ENCODE measurements around the gene SENP5. TPM values are rescaled to one million over a fixed set of nuclear protein-coding genes. Genes with fewer than 3 reads are reported as not detected.

SENP5 gene
- total RNA-seq, 1 donor from 2014 or later, result 39.5 TPM

- Mint-ChIP-seq H3K27me3 (no peaks in the 10 kb centered on the region), H3K4me1 (ENCODE audit: unreplicated experiment) (no peaks in the 10 kb centered on the region), H3K9me3 (no peaks in the 10 kb centered on the region), H3K27ac (no peak overlapping the region), H3K36me3 (peaks cover 20% of the 10 kb centered on the region), H3K4me3 (no peak overlapping the region)
- no peak for DNase-seq (ENCODE audit: extremely low spot score, unreplicated experiment)
- TF ChIP-seq, protein P1, sequence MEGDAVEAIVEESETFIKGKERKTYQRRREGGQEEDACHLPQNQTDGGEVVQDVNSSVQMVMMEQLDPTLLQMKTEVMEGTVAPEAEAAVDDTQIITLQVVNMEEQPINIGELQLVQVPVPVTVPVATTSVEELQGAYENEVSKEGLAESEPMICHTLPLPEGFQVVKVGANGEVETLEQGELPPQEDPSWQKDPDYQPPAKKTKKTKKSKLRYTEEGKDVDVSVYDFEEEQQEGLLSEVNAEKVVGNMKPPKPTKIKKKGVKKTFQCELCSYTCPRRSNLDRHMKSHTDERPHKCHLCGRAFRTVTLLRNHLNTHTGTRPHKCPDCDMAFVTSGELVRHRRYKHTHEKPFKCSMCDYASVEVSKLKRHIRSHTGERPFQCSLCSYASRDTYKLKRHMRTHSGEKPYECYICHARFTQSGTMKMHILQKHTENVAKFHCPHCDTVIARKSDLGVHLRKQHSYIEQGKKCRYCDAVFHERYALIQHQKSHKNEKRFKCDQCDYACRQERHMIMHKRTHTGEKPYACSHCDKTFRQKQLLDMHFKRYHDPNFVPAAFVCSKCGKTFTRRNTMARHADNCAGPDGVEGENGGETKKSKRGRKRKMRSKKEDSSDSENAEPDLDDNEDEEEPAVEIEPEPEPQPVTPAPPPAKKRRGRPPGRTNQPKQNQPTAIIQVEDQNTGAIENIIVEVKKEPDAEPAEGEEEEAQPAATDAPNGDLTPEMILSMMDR (conservative IDR thresholded peaks at IDR 0.05), result no peak
Measured at GRCh38 chr3:196918968-196919367, 51.2 kb downstream of the SENP5 start.

DNA sequence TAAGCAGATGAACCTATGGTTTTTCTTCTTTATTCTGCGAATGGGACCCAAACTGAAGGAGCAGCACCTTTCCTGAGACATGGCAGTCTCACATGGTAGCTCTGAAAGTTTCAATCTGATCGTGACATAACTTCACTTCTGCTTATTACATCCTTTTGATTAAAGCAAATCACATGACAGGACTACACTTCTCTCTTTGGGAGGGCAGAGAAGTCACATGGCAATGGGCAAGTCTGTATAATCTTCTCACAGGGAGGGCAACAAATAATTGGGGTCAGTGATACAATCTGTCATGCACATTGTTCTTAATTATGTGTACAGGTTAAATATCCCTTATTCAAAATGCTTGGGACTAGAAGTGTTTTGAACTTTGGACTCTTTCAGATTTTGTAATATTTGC lies 53.0 kb downstream of the SENP5 start:
- DNase-seq (ENCODE audit: extremely low spot score, unreplicated experiment), result no peak
- Mint-ChIP-seq H3K4me3 (no peak overlapping the region), H3K27me3 (no peaks in the 10 kb centered on the region), H3K9me3 (no peaks in the 10 kb centered on the region), H3K4me1 (ENCODE audit: unreplicated experiment) (no peaks in the 10 kb centered on the region), H3K36me3 (peaks cover 8% of the 10 kb centered on the region), H3K27ac (no peak overlapping the region)
- TF ChIP-seq, protein P1 (conservative IDR thresholded peaks at IDR 0.05), result no peak

- TF ChIP-seq, protein P1 (conservative IDR thresholded peaks at IDR 0.05), result no peak
- DNase-seq (ENCODE audit: extremely low spot score, unreplicated experiment), result no peak
- Mint-ChIP-seq H3K27ac (no peak overlapping the region), H3K27me3 (no peaks in the 10 kb centered on the region), H3K4me1 (ENCODE audit: unreplicated experiment) (no peaks in the 10 kb centered on the region), H3K9me3 (no peaks in the 10 kb centered on the region), H3K4me3 (no peak overlapping the region), H3K36me3 (peaks cover 7% of the 10 kb centered on the region)
Measured at GRCh38 chr3:196927571-196928453, 60.1 kb downstream of the SENP5 start.

GRCh38 chr3:196931157-196931556 lies 63.4 kb downstream of the SENP5 start:
- Mint-ChIP-seq H3K36me3 (peaks cover 7% of the 10 kb centered on the region), H3K4me1 (ENCODE audit: unreplicated experiment) (no peaks in the 10 kb centered on the region), H3K4me3 (no peak overlapping the region)

GRCh38 chr3:196931828-196932587 lies 64.3 kb downstream of the SENP5 start:
- Mint-ChIP-seq H3K36me3 (peaks cover 10% of the 10 kb centered on the region), H3K4me1 (ENCODE audit: unreplicated experiment) (no peaks in the 10 kb centered on the region), H3K4me3 (no peak overlapping the region), H3K27me3 (no peaks in the 10 kb centered on the region), H3K9me3 (no peaks in the 10 kb centered on the region), H3K27ac (no peak overlapping the region)
- TF ChIP-seq, protein P1 (conservative IDR thresholded peaks at IDR 0.05), result no peak
- DNase-seq (ENCODE audit: extremely low spot score, unreplicated experiment), result no peak

More at GRCh38 chr3:196931157-196931556, 63.4 kb downstream of the SENP5 start:
- H3K27ac Mint-ChIP-seq, result no peak overlapping the region
- no peak for DNase-seq (ENCODE audit: extremely low spot score, unreplicated experiment)
- H3K27me3 Mint-ChIP-seq, result no peaks in the 10 kb centered on the region
- no peaks in the 10 kb centered on the region for H3K9me3 Mint-ChIP-seq
- TF ChIP-seq, protein P1 (conservative IDR thresholded peaks at IDR 0.05), result no peak
